ENCODE results near the gene ADGRB3. TPM values are rescaled to one million over a fixed set of nuclear protein-coding genes. Genes with fewer than 3 reads are reported as not detected.
"Not testable (repeated sequence)": the region's sequence is repeated elsewhere in the genome, so short reads cannot be mapped to it uniquely, and the experiment has no call there.

The ADGRB3 gene
- polyA plus RNA-seq, 1 experiment = not detected

DNA sequence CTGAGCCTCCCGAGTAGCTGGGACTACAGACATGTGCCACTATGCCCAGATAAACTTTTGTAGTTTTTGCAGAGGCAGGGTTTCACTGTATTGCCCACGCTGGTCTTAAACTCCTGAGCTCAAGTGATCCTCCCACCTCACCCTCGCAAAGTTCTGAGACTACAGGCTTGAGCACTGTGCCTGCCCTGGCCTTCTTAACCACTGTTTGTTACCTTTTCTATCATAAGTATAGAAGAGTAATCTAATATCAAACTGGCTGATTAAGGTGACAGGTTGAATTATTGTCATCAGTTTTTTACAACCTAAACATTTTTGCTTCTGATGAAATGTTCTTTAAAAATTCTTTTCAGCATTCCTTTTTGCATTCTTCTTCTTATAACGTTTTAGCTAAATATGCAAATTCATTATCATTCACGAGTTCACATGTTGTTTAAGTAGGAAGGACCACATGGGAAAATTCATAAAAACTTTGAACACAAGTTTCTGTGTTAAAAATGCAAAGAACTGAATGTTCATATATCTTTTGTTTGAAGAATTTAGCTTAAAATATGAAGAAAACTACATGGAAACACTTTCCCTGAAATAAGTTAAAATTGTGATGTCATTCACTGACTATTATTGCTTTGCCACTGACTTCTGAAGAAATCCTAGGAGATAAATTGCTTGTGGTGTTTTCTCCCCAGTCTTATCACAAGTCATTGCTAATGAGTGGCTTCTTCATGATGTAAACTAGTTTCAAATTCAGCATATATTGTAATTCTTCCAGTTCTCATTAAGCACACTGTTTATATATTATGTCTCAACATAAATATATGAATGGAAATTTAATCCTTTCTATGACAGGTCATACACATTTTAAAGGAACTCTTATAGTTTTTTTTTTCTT is 106.7 kb downstream of the ADGRB3 start:
- no peak for TF ChIP-seq CTCF (IDR thresholded peaks at IDR 0.05; ENCODE audit: low read depth, low read length)
- POLR2A ChIA-PET = no interaction called here
- H3K4me3 ChIP-seq (ENCODE audit: low read depth, low read length) = no peak overlapping the region
- no peak overlapping the region for H3K27ac ChIP-seq (ENCODE audit: low read depth, low read length)
- no peak for DNase-seq (ENCODE audit: low read depth, low spot score)
- H3K9me3 ChIP-seq (ENCODE audit: control insufficient read depth, insufficient read depth, low read length) = no peaks in the 10 kb centered on the region
- CTCF ChIA-PET = no interaction called here
- no peaks in the 10 kb centered on the region for H3K27me3 ChIP-seq (ENCODE audit: control insufficient read depth, insufficient read depth, low read length)

GRCh38 chr6:68743099-68743498 is 108.0 kb downstream of the ADGRB3 start:
- TF ChIP-seq CTCF (IDR thresholded peaks at IDR 0.05; ENCODE audit: low read depth, low read length) = no peak

DNA sequence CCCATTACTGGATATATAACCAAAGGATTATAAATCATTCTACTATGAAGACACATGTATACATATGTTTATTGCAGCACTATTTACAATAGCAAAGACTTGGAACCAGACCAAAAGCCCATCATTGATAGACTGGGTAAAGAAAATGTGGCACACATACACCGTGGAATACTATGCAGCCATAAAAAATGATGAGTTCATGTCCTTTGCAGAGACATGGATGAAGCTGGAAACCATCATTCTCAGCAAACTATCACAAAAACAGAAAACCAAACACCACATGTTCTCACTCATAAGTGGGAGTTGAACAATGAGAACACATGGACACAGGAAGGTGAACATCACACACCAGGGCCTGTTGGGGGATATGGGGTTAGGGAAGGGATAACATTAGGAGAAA is 109.3 kb downstream of the ADGRB3 start:
- CTCF ChIA-PET; H3K27ac ChIP-seq (ENCODE audit: low read depth, low read length); POLR2A ChIA-PET; H3K4me3 ChIP-seq (ENCODE audit: low read depth, low read length); DNase-seq (ENCODE audit: low read depth, low spot score); H3K9me3 ChIP-seq (ENCODE audit: control insufficient read depth, insufficient read depth, low read length); H3K27me3 ChIP-seq (ENCODE audit: control insufficient read depth, insufficient read depth, low read length): not testable (repeated sequence)

More at GRCh38 chr6:68743099-68743498, 108.0 kb downstream of the ADGRB3 start:
- CTCF ChIA-PET = no interaction called here
- H3K27me3 ChIP-seq (ENCODE audit: control insufficient read depth, insufficient read depth, low read length) = no peaks in the 10 kb centered on the region
- POLR2A ChIA-PET = no interaction called here
- H3K4me3 ChIP-seq (ENCODE audit: low read depth, low read length) = no peak overlapping the region
- DNase-seq (ENCODE audit: low read depth, low spot score) = no peak
- no peak overlapping the region for H3K27ac ChIP-seq (ENCODE audit: low read depth, low read length)
- H3K9me3 ChIP-seq (ENCODE audit: control insufficient read depth, insufficient read depth, low read length) = no peaks in the 10 kb centered on the region

DNA sequence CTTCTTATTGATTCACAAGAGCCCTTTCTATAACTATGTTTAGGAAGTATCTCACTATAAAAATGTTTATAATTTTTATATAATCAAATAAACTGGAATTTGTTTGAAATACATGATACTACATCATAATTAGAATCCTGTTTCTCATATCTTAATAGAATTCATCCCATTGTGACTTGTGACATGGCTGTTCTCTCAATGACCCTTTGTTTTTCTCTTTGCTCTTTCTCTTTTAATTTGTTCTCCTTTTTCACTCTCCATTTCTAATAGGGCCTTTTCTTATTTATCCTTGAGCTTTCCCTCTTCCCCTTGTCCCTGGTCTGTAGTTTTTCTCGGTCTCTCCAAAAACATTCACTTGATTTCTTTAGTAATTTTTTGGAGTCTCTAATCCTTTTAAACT is 111.3 kb downstream of the ADGRB3 start:
- Histone ChIP-seq H3K4me3 (ENCODE audit: low read depth, low read length) (no peak overlapping the region), H3K27ac (ENCODE audit: low read depth, low read length) (no peak overlapping the region), H3K27me3 (ENCODE audit: control insufficient read depth, insufficient read depth, low read length) (no peaks in the 10 kb centered on the region), H3K9me3 (ENCODE audit: control insufficient read depth, insufficient read depth, low read length) (no peaks in the 10 kb centered on the region)
- ChIA-PET POLR2A (no interaction called here), CTCF (no interaction called here)
- no peak for DNase-seq (ENCODE audit: low read depth, low spot score)
- TF ChIP-seq CTCF (IDR thresholded peaks at IDR 0.05; ENCODE audit: low read depth, low read length) = no peak

GRCh38 chr6:68747110-68747790 is 112.2 kb downstream of the ADGRB3 start:
- CTCF ChIA-PET = no interaction called here
- H3K4me3 ChIP-seq (ENCODE audit: low read depth, low read length) = no peak overlapping the region
- no peaks in the 10 kb centered on the region for H3K27me3 ChIP-seq (ENCODE audit: control insufficient read depth, insufficient read depth, low read length)
- no peak overlapping the region for H3K27ac ChIP-seq (ENCODE audit: low read depth, low read length)
- DNase-seq (ENCODE audit: low read depth, low spot score) = no peak
- H3K9me3 ChIP-seq (ENCODE audit: control insufficient read depth, insufficient read depth, low read length) = no peaks in the 10 kb centered on the region
- POLR2A ChIA-PET = no interaction called here
- no peak for TF ChIP-seq CTCF (IDR thresholded peaks at IDR 0.05; ENCODE audit: low read depth, low read length)

- POLR2A ChIA-PET; H3K27ac ChIP-seq (ENCODE audit: low read depth, low read length); H3K9me3 ChIP-seq (ENCODE audit: control insufficient read depth, insufficient read depth, low read length); CTCF ChIA-PET; H3K4me3 ChIP-seq (ENCODE audit: low read depth, low read length); DNase-seq (ENCODE audit: low read depth, low spot score); H3K27me3 ChIP-seq (ENCODE audit: control insufficient read depth, insufficient read depth, low read length): not testable (repeated sequence)
These were observed 112.8 kb downstream of the ADGRB3 start for GRCh38 chr6:68747832-68748231.
